RKO (cell line): ENCODE results near the gene LCP1.
A peak's percentile ranks its signal among the peaks of the same experiment; 100 is the strongest.
"Not testable (repeated sequence)": the region's sequence is repeated elsewhere in the genome, so short reads cannot be mapped to it uniquely, and the experiment has no call there.

ENCODE experiments used
- DNase-seq: peaks from one replicate; pipeline ENCODE4 v3.0.0-alpha.2; 2016; ENCODE audit warnings: low spot score

The LCP1 gene, protein sequence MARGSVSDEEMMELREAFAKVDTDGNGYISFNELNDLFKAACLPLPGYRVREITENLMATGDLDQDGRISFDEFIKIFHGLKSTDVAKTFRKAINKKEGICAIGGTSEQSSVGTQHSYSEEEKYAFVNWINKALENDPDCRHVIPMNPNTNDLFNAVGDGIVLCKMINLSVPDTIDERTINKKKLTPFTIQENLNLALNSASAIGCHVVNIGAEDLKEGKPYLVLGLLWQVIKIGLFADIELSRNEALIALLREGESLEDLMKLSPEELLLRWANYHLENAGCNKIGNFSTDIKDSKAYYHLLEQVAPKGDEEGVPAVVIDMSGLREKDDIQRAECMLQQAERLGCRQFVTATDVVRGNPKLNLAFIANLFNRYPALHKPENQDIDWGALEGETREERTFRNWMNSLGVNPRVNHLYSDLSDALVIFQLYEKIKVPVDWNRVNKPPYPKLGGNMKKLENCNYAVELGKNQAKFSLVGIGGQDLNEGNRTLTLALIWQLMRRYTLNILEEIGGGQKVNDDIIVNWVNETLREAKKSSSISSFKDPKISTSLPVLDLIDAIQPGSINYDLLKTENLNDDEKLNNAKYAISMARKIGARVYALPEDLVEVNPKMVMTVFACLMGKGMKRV

GRCh38 chr13:46181840-46182490, at the start of gene LCP1:
Gene LCP1 (minus strand): TSS chr13:46182177. CDS start chr13:46159662, 22,515 bp downstream.
- peak; percentile 91 for DNase-seq

GRCh38 chr13:46229251-46229650, 47.3 kb upstream of the LCP1 start:
- DNase-seq, result no peak

DNA sequence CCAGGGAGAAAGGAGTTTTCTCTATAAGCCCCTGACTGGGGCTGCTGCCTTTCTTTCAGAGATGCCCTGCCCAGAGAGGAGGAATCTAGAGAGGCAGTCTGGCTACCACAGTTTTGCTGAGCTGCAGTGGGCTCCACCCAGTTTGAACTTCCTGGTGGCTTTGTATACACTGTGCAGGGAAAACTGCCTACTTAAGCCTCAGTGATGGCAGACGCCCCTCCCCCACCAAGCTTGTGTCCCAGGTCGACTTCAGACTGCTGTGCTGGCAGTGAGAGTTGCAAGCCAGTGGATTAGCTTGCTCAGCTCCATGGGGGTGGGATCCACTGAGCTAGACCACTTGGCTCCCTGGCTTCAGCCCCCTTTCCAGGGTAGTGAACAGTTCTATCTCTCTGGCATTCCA, 38.3 kb upstream of the LCP1 start:
- DNase-seq, result not testable (repeated sequence)

DNA sequence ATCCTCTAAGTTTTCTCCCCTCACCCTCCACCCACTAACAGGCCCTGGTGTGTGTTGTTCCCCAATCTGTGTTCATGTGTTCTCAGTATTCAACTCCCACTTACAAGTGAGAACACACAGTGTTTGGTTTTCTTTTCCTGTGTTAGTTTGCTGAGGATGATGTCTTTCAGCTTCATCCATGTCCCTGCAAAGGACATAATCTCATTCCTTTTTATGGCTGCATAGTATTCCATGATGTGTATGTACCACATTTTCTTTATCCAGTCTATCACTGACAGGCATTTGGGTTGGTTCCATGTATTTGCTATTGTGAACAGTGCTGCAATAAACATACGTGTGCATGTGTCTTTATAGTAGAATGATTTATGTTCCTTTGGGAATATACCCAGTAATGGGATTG, 32.8 kb upstream of the LCP1 start:
- DNase-seq, result not testable (repeated sequence)

- DNase-seq, result no peak
Observed at GRCh38 chr13:46213242-46213641, 31.3 kb upstream of the LCP1 start.

DNA sequence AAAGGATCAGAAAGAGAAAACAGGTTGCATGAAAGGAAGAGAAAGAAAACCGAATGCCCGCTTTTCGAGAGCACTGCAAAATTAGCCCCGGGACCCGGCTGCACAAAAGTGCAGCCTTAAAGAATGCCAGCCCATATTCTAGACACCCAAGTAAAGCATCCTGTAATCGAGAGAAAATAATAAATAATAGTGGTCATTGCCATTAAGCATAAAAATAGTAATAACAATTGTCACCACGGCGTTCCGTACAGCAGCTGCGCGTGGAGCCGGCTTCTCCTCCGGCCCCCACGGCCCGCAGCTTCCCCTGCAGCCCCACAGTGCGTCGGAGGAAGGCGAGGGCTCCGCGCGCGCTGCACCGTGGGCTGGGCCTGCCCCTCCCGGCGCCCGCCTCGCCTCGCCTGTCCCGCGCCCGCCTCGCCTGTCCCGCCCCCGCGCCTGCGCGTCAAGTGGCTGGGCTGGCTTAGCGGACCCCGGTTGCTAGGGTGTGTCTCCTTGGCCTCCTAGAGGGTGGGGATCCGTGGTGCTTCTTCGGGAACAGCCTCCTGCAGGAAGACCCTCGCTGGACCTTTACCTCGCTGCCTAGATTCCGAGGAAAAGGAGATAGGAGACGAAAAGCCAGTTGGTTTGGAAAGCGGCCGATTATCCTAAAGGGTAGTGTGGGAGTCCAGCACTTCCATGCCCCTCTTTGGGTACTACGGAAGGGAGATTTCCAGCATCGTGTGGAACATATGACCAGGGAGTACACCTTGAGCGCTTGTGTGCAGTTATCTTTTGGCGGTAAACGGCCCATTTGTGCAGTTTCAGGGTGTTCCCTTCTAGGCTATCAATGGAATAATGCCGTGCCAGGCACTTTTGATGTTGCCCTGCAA, 29.7 kb upstream of the LCP1 start, which contains the start of gene LRRC63:
TSS of gene LRRC63 (plus strand) at position 446 of the 869 bp plus-strand sequence. CDS start 1,107 bp downstream, outside the sequence.
- no peak for DNase-seq

DNA sequence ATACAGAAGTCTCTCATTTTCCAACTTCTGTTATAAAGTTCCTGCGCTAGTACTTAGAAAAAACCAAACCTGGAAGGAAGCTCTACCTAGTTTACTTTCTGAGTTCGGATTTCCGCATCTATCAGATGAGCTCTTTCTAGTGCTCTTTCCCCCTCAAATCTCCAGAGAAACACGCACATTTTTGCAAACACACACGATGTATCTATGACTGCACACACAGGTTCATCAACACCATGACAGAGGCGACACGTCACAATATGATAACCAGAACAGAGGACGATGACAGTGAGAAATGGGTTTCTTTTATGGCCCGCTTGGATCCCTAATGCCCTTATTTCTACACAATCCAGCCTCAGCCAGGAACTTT, 29.1 kb upstream of the LCP1 start:
- no peak for DNase-seq

DNA sequence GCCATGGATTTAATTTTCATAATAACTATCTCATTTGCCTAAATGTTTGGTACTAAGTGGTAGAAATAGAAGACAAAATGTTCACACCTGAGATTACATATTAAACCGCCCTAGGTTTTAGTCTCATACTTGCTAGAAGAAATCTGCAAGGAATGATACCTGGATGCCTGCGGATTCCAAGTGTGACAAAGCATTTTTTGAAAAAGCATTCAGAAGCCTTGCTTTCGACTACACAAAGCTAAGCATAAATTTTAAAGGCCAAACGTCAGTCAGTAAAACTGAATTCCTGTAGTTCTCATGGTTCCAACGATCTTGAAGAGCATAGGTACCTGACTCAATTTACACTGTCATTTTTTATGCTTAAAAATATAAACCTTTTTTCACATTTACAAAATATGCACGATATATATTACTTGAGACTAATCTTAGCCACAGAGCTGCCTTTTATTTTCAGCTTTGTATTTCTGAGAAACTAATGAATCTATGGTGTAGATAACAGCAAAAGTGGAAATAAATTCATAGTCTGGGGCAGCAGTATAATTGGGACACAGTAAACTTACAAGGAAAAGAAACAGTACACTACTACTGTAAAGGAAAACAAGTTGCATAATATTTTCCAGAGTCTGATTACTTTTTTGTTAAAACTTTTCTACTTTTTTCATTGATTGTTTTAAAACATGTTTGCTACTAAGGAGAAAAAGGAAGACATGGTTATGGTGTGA, 28.5 kb upstream of the LCP1 start:
- DNase-seq, result no peak

DNA sequence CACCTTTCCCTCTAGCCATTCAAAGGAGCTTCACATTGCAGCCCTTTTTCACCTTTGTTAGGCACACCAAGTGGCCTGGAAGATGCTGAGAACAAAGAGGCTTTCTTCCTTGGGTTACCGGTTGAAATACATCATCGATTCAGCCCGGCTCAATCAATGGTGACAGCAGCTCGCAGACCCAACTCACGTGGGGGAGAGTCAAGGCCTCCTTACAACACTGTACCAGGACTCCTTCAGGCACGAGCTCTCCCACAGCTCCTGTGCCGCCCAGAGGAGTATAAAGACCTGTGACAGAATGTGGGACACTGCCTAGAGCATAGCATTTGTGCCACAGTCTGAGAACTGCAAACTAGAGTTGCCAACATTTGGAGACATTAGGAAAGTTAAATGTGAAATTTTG, 25.9 kb upstream of the LCP1 start:
- no peak for DNase-seq

GRCh38 chr13:46206143-46206542, 24.2 kb upstream of the LCP1 start:
- DNase-seq, result no peak

GRCh38 chr13:46202966-46203365, 21.0 kb upstream of the LCP1 start:
- DNase-seq, result no peak

DNA sequence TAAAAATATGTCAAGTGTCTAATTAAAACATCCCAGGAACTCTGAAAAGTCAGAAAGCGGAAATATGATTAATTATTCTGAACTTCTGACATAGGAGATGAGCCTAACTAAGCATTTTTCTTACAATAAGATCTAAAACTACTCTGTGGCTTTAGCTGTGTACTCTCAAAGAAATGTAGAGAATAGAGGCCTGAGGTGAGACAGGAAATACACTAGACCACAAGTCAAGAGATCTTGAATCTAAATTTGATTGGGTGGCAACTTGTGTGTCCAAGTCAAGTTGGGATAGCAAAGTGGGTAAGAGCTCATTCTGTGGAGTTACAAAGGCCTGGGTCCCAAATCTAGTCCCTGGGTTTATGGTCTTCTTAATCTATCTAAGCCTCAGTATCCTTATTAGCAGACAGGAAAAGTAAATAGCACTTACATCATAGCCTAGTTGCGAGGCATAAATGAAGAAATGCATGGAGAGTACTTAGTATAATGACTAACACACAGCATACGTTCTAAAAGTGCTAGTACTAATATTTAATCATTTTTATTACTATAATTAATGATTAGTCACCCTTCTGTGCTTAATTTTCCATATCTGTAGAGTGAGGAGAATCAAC, 20.3 kb upstream of the LCP1 start:
- DNase-seq, result no peak

GRCh38 chr13:46198696-46199193, 16.8 kb upstream of the LCP1 start:
- no peak for DNase-seq

GRCh38 chr13:46197299-46198048, 15.5 kb upstream of the LCP1 start:
- no peak for DNase-seq

- DNase-seq, result no peak
Observed at GRCh38 chr13:46195016-46195415, 13.0 kb upstream of the LCP1 start.

DNA sequence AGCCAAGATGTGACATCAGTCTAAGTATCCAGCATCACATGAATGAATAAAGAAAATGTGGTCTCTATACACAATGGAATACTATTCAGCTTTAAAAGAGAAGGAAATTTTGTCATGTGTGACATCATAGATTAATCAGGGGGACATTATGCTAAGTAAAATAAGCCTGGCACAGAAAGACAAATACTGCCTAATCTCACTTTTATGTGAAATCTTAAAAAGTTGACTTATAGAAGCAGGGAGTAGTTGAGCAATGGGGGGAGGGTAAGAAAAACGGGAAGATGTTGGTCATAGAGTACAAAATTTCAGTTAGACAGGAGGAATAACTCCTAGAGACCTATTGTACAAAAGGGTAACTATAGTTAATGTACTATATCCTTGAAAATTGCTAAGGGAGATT, 10.4 kb upstream of the LCP1 start:
- no peak for DNase-seq

- no peak for DNase-seq
Observed at GRCh38 chr13:46185634-46186033, 3.7 kb upstream of the LCP1 start.

DNA sequence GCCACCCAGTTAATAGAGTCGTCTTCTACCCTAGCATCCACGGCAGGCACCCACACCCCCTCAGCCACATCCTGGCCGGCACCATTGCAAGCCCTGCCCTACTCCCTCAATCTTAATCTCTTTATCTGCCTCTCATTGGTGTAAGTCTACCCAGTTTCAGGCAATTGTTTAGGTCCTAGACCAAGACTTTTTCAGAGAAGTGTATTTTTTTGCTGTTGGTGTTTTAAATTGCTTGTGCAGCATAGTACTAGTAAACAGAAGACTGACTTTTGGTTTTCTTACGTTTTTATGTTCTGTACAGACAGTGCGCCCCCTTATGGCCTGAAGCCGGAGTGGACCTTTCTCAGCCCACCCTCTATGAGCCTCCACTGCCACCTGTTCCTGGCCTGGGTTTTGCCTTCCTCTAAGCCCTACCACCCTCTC, 2.3 kb upstream of the LCP1 start:
- DNase-seq, result peak; percentile 29

GRCh38 chr13:46183018-46183946, 1.3 kb upstream of the LCP1 start:
- no peak for DNase-seq
